H1 (cell line): ENCODE data around the gene NEK2. TPM values are rescaled to one million over a fixed set of nuclear protein-coding genes. Genes with fewer than 3 reads are reported as not detected.

Source experiments
- CTCF ChIA-PET: fragments of 300-600 bp; sonication (Branson Sonifier 250); formaldehyde crosslinking; loops from one replicate; lab custom pipeline; 2021; ENCODE audit not compliant: partially characterized antibody; lab: Charles Lee
- POLR2A ChIA-PET: fragments of 300-600 bp; sonication (Branson Sonifier 250); formaldehyde crosslinking; loops from one replicate; lab custom pipeline; 2021; ENCODE audit warnings: inconsistent platforms; ENCODE audit not compliant: partially characterized antibody; lab: Charles Lee
- DNase-seq, 2 experiments: peaks; one replicate each; pipeline versions ENCODE4 v3.0.0 to v3.0.0-alpha.2; 2010 to 2022; ENCODE audit warnings: low spot score in 2 of 2, low read depth in 1 of 2, mixed read lengths in 1 of 2
- FAIRE-seq: peaks from 2 replicates; lab custom pipeline; 2011; peaks lifted over from hg19 to GRCh38; lab: Jason Lieb, UNC
- H2AFZ ChIP-seq: 2 replicates; pipeline ENCODE4 v1.8.1; 2012; ENCODE audit warnings: low read length, inconsistent platforms
- H2AK5ac ChIP-seq: 2 replicates; pipeline ENCODE4 v1.6.1; 2013; ENCODE audit warnings: low read depth, low read length
- H2BK120ac ChIP-seq: replicated peaks from 2 replicates; pipeline ENCODE3; 2013; ENCODE audit warnings: low read depth, low read length, inconsistent platforms
- H2BK12ac ChIP-seq: 2 replicates; pipeline ENCODE4 v1.6.1; 2013; ENCODE audit warnings: low read depth, low read length
- H2BK15ac ChIP-seq: 2 replicates; pipeline ENCODE4 v1.6.1; 2013; ENCODE audit warnings: low read length
- H2BK20ac ChIP-seq: 2 replicates; pipeline ENCODE4 v1.6.1; 2013; ENCODE audit warnings: low read length
- H2BK5ac ChIP-seq: 2 replicates; pipeline ENCODE4 v1.6.1; 2013; ENCODE audit warnings: low read depth, low read length
- H3K14ac ChIP-seq: 2 replicates; pipeline ENCODE4 v1.6.1; 2013; ENCODE audit warnings: inconsistent platforms; ENCODE audit not compliant: insufficient read length
- H3K18ac ChIP-seq: 2 replicates; pipeline ENCODE4 v1.6.1; 2013; ENCODE audit warnings: low read length; ENCODE audit errors: extremely low read depth
- H3K23ac ChIP-seq: 2 replicates; pipeline ENCODE4 v1.6.1; 2013; ENCODE audit warnings: inconsistent platforms; ENCODE audit not compliant: insufficient read length
- H3K23me2 ChIP-seq: 2 replicates; pipeline ENCODE4 v1.6.1; 2013; ENCODE audit warnings: low read depth, low read length
- H3K27ac ChIP-seq: 2 replicates; pipeline ENCODE4 v1.6.1; 2011; ENCODE audit warnings: low read depth, low read length, inconsistent platforms
- H3K27me3 ChIP-seq, 4 experiments: replicated peaks in 1 of 4; 1 replicate in 1 of 4; 2 replicates in 3 of 4; pipeline versions ENCODE4 v1.6.1 to v1.8.1; 2011 to 2013; ENCODE audit warnings: low read length in 3 of 4, mild to moderate bottlenecking in 3 of 4, inconsistent platforms in 2 of 4, mixed read lengths in 2 of 4, moderate library complexity in 1 of 4; ENCODE audit not compliant: control insufficient read depth in 3 of 4, insufficient read depth in 3 of 4; ENCODE audit errors: extremely low read depth in 1 of 4
- H3K36me3 ChIP-seq, 4 experiments: 2 replicates each; pipeline versions ENCODE4 v1.6.1 to v1.8.1; 2011 to 2013; ENCODE audit warnings: mild to moderate bottlenecking in 4 of 4, low read length in 3 of 4, moderate library complexity in 2 of 4, control low read depth in 1 of 4, inconsistent platforms in 1 of 4; ENCODE audit not compliant: insufficient read depth in 4 of 4, control insufficient read depth in 2 of 4
- H3K4ac ChIP-seq: replicated peaks from 2 replicates; pipeline ENCODE3; 2013; ENCODE audit warnings: low read length, low read depth, mixed read lengths, inconsistent platforms; ENCODE audit not compliant: insufficient read length
- H3K4me1 ChIP-seq, 4 experiments: replicated peaks in 1 of 4; 1 replicate in 1 of 4; 2 replicates in 3 of 4; pipeline versions ENCODE4 v1.6.1 to v1.8.1; 2011 to 2013; ENCODE audit warnings: low read length in 3 of 4, inconsistent platforms in 2 of 4, mixed read lengths in 1 of 4; ENCODE audit not compliant: insufficient read depth in 4 of 4, control insufficient read depth in 3 of 4
- H3K4me2 ChIP-seq, 2 experiments: 2 replicates each; pipeline versions ENCODE4 v1.6.1 to v1.8.1; 2011 to 2013; ENCODE audit warnings: low read depth in 2 of 2, low read length in 2 of 2, control low read depth in 1 of 2, inconsistent platforms in 1 of 2, mild to moderate bottlenecking in 1 of 2; ENCODE audit not compliant: insufficient read depth in 1 of 2
- H3K4me3 ChIP-seq, 4 experiments: fragments of 200-600, 300-600 bp in 1 of 4; sonication (generic), shearing (Covaris generic), sonication (Bioruptor Twin) in 1 of 4; 2 replicates each; pipeline versions ENCODE4 v1.5.1 to v1.8.1; 2011 to 2016; ENCODE audit warnings: low read length in 4 of 4, low read depth in 3 of 4, control low read depth in 2 of 4, inconsistent platforms in 2 of 4, mild to moderate bottlenecking in 2 of 4, mixed read lengths in 1 of 4, moderate library complexity in 1 of 4; ENCODE audit not compliant: insufficient read depth in 2 of 4; ENCODE audit errors: extremely low read depth in 1 of 4
- H3K56ac ChIP-seq: replicated peaks from 2 replicates; pipeline ENCODE3; 2013; ENCODE audit warnings: low read depth, mild to moderate bottlenecking, mixed read lengths, low read length, inconsistent platforms; ENCODE audit not compliant: insufficient read length
- H3K79me1 ChIP-seq: 2 replicates; pipeline ENCODE4 v1.6.1; 2013; ENCODE audit warnings: low read depth, low read length, control low read depth
- H3K79me2 ChIP-seq, 2 experiments: 2 replicates each; pipeline versions ENCODE4 v1.6.1 to v1.8.1; 2012 to 2013; ENCODE audit warnings: low read length in 2 of 2, mild to moderate bottlenecking in 2 of 2, inconsistent platforms in 1 of 2; ENCODE audit not compliant: insufficient read depth in 2 of 2, control insufficient read depth in 1 of 2
- H3K9ac ChIP-seq, 4 experiments: replicated peaks in 1 of 4; 1 replicate in 1 of 4; 2 replicates in 3 of 4; pipeline versions ENCODE4 v1.6.1 to v1.8.1; 2011 to 2013; ENCODE audit warnings: low read depth in 3 of 4, low read length in 3 of 4, control low read depth in 2 of 4, mild to moderate bottlenecking in 2 of 4, moderate library complexity in 2 of 4, inconsistent platforms in 1 of 4; ENCODE audit errors: extremely low read depth in 1 of 4
- H3K9me3 ChIP-seq, 2 experiments: 2 replicates each; pipeline versions ENCODE4 v1.6.1 to v1.8.1; 2012 to 2013; ENCODE audit warnings: mild to moderate bottlenecking in 2 of 2, moderate library complexity in 2 of 2, control low read depth in 1 of 2, inconsistent platforms in 1 of 2, low read depth in 1 of 2, low read length in 1 of 2, mixed read lengths in 1 of 2; ENCODE audit not compliant: insufficient read depth in 2 of 2
- H4K20me1 ChIP-seq, 2 experiments: replicated peaks in 1 of 2; 2 replicates each; pipeline versions ENCODE3 to v1.8.1; 2011 to 2013; ENCODE audit warnings: inconsistent platforms in 2 of 2, low read length in 2 of 2, mild to moderate bottlenecking in 1 of 2; ENCODE audit not compliant: insufficient read depth in 2 of 2, control insufficient read depth in 1 of 2
- H4K5ac ChIP-seq: 2 replicates; pipeline ENCODE4 v1.6.1; 2013; ENCODE audit warnings: low read length, low read depth, mixed read lengths, inconsistent platforms; ENCODE audit not compliant: insufficient read length
- H4K8ac ChIP-seq: 2 replicates; pipeline ENCODE4 v1.8.0; 2013; ENCODE audit warnings: mild to moderate bottlenecking, moderate library complexity, low read length, inconsistent platforms; ENCODE audit not compliant: insufficient read depth; ENCODE audit errors: extremely low read depth
- H4K91ac ChIP-seq: replicated peaks from 2 replicates; pipeline ENCODE3; 2013; ENCODE audit warnings: low read length, mixed read lengths, inconsistent platforms; ENCODE audit not compliant: insufficient read length
- HDAC2 ChIP-seq, 2 experiments: fragments of 300-600 bp in 1 of 2; sonication (generic) in 1 of 2; IDR thresholded peaks; 2 replicates each; pipeline ENCODE4 v1.6.1; 2011 to 2012; ENCODE audit warnings: low read depth in 2 of 2, low read length in 2 of 2, mild to moderate bottlenecking in 2 of 2, moderate library complexity in 2 of 2, borderline replicate concordance in 1 of 2, inconsistent platforms in 1 of 2
- TAF7 ChIP-seq: optimal IDR thresholded peaks from 2 replicates; pipeline ENCODE3; 2011; ENCODE audit warnings: low read depth, mild to moderate bottlenecking, inconsistent platforms, low read length, moderate library complexity, borderline replicate concordance
- WGBS, 2 experiments: shearing (Covaris generic) in 1 of 2; methylation state at CpG; one replicate each; pipeline versions ENCODE4 v1.1.6 to v1.1.7; 2013 to 2015; ENCODE audit warnings: low lambda C conversion rate in 2 of 2, mixed read lengths in 2 of 2, inconsistent platforms in 1 of 2, low coverage in 1 of 2, missing lambda C conversion rate in 1 of 2; ENCODE audit not compliant: insufficient replicate concordance in 2 of 2, insufficient coverage in 1 of 2, insufficient read length in 1 of 2; ENCODE audit errors: extremely low coverage in 1 of 2, missing lambda C conversion rate in 1 of 2; 5-methylcytosine and 5-hydroxymethylcytosine counted together
- polyA plus RNA-seq, 7 experiments: library from polyadenylated mRNA; depleted of rRNA in 3 of 7; stranded (reverse) in 5 of 7; unstranded in 2 of 7; fragments of >200 nt in 5 of 7; fragments of 200-250 nt in 2 of 7; gene quantifications; 1 replicate in 5 of 7; 2 replicates in 1 of 7; 4 replicates in 1 of 7; pipeline versions ENCODE4 v1.2.1 to v1.2.3, GENCODE V29; 2011 to 2013; ENCODE audit warnings: missing spikeins in 2 of 7, mixed read lengths in 2 of 7
- total RNA-seq: library from RNA; stranded (reverse); fragmentation: NEBNext Ultra II Directional; extraction: Animal tissue kit (Norgen Biotek cat#: 25700); gene quantifications from 2 replicates; pipeline ENCODE4 v1.2.1, GENCODE V29; 2021

Gene NEK2
- total and polyA plus RNA-seq, 2 of the 8 experiments (the other 6 are each of a cell fraction or from before 2014, with no cell fraction given): 8.4 to 22.9 TPM

- H2BK12ac ChIP-seq: no peak overlapping the region
- TF ChIP-seq HDAC2 (IDR thresholded peaks at IDR 0.05; ENCODE audit: borderline replicate concordance in 1 of 2, low read depth in 2 of 2, low read length in 2 of 2) (no peak), TAF7 (no peak)
- no peak overlapping the region for H3K23ac ChIP-seq
- peaks cover 4% of the 10 kb centered on the region; the same call in 1 of the 2 replicates for H3K23me2 ChIP-seq
- no peaks in the 10 kb centered on the region for H3K27me3 ChIP-seq
- no peak overlapping the region for H4K91ac ChIP-seq
- 87% methylated on average over 9 of the region's 9 CpGs; no CpG with 5 or more reads in 1 of the 2 experiments for WGBS, 2 experiments
- H2BK5ac ChIP-seq: no peak overlapping the region
- H3K56ac ChIP-seq: no peak overlapping the region
- no peaks in the 10 kb centered on the region for H3K9me3 ChIP-seq
- no peaks in the 10 kb centered on the region for H4K20me1 ChIP-seq
- no peak overlapping the region for H3K4ac ChIP-seq
- no peak overlapping the region for H2BK120ac ChIP-seq
- no peaks in the 10 kb centered on the region for H3K79me1 ChIP-seq
- H3K9ac ChIP-seq: no peak overlapping the region
- no peak overlapping the region for H2AK5ac ChIP-seq
- H4K8ac ChIP-seq: no peak overlapping the region
- H3K36me3 ChIP-seq: no peaks in the 10 kb centered on the region
- H3K18ac ChIP-seq: no peak overlapping the region
- H2BK20ac ChIP-seq: no peak overlapping the region
- H3K79me2 ChIP-seq: no peaks in the 10 kb centered on the region
- H3K4me2 ChIP-seq: no peak overlapping the region
- H2BK15ac ChIP-seq: no peak overlapping the region
- ChIA-PET CTCF (interaction anchor here (1.3 to 1.6 kb wide), 2 partner anchors 32 to 111 kb away, joined by 3 to 5 read pairs; no protein-coding TSS in a partner anchor), POLR2A (interaction anchor here (0.5 to 1.2 kb wide), 2 partner anchors 9 to 1460 kb away, joined by 4 read pairs; no protein-coding TSS in a partner anchor)
- H4K5ac ChIP-seq: no peak overlapping the region
- H3K4me1 ChIP-seq: no peaks in the 10 kb centered on the region; a peak in 1 of 7 replicates
- DNase-seq: no peak
- no peak overlapping the region for H3K4me3 ChIP-seq
- no peak overlapping the region for H3K27ac ChIP-seq
- H2AFZ ChIP-seq: no peak overlapping the region; the same call in 1 of the 2 replicates
- H3K14ac ChIP-seq: no peak overlapping the region
- FAIRE-seq: no peak
These were observed 53.8 kb downstream of the NEK2 start for GRCh38 chr1:211621447-211622198.
